GM11168 (cell line): ENCODE results near the gene TINCR.
"Not testable (repeated sequence)": the region's sequence is repeated elsewhere in the genome, so short reads cannot be mapped to it uniquely, and the experiment has no call there.

Source experiments
- in situ Hi-C: fragments of 300-500 bp; cut with MboI; formaldehyde crosslinking; loops from one replicate; pipeline ENCODE4 v1.12.0; 2022; ENCODE audit warnings: low sequenced_read_pairs; ENCODE audit not compliant: unreplicated experiment

Gene TINCR

GRCh38 chr19:5562280-5562679 lies 5.5 kb downstream of the TINCR start:
- in situ Hi-C loops, result no loop called here

GRCh38 chr19:5561559-5561958 lies 6.2 kb downstream of the TINCR start:
- in situ Hi-C loops, result no loop called here

GRCh38 chr19:5560156-5560555 lies 7.6 kb downstream of the TINCR start:
- in situ Hi-C loops, result no loop called here

- in situ Hi-C loops, result no loop called here
Observed at GRCh38 chr19:5559804-5560133, 8.0 kb downstream of the TINCR start.

- in situ Hi-C loops, result no loop called here
Observed at GRCh38 chr19:5558101-5558621, 9.6 kb downstream of the TINCR start.

- in situ Hi-C loops, result no loop called here
Observed at GRCh38 chr19:5557691-5558090, 10.1 kb downstream of the TINCR start.

GRCh38 chr19:5554828-5555227 lies 12.9 kb downstream of the TINCR start:
- in situ Hi-C loops, result no loop called here

- in situ Hi-C loops, result no loop called here
Observed at GRCh38 chr19:5553892-5554291, 13.9 kb downstream of the TINCR start.

GRCh38 chr19:5547881-5548280 lies 19.9 kb downstream of the TINCR start:
- in situ Hi-C loops, result no loop called here

- in situ Hi-C loops, result no loop called here
Observed at GRCh38 chr19:5545984-5546383, 21.8 kb downstream of the TINCR start.

- in situ Hi-C loops, result no loop called here
Observed at GRCh38 chr19:5545051-5545450, 22.7 kb downstream of the TINCR start.

- in situ Hi-C loops, result no loop called here
Observed at GRCh38 chr19:5542665-5543064, 25.1 kb downstream of the TINCR start.

- in situ Hi-C loops, result no loop called here
Observed at GRCh38 chr19:5541456-5541855, 26.3 kb downstream of the TINCR start.

GRCh38 chr19:5540208-5540607 lies 27.5 kb downstream of the TINCR start:
- in situ Hi-C loops, result no loop called here

GRCh38 chr19:5537870-5538269 lies 29.9 kb downstream of the TINCR start:
- in situ Hi-C loops, result no loop called here

GRCh38 chr19:5536982-5537579 lies 30.7 kb downstream of the TINCR start:
- in situ Hi-C loops, result not testable (repeated sequence)

GRCh38 chr19:5536337-5536894 lies 31.3 kb downstream of the TINCR start:
- in situ Hi-C loops, result no loop called here

- in situ Hi-C loops, result no loop called here
Observed at GRCh38 chr19:5534787-5535586, 32.8 kb downstream of the TINCR start.

- in situ Hi-C loops, result no loop called here
Observed at GRCh38 chr19:5533257-5533656, 34.5 kb downstream of the TINCR start.

GRCh38 chr19:5530701-5531100 lies 37.1 kb downstream of the TINCR start:
- in situ Hi-C loops, result no loop called here

GRCh38 chr19:5526691-5527090 lies 41.1 kb downstream of the TINCR start:
- in situ Hi-C loops, result no loop called here

GRCh38 chr19:5524081-5524480 lies 43.7 kb downstream of the TINCR start:
- in situ Hi-C loops, result no loop called here
